ENCODE measurements around the gene RAPGEF6.

Gene RAPGEF6

DNA sequence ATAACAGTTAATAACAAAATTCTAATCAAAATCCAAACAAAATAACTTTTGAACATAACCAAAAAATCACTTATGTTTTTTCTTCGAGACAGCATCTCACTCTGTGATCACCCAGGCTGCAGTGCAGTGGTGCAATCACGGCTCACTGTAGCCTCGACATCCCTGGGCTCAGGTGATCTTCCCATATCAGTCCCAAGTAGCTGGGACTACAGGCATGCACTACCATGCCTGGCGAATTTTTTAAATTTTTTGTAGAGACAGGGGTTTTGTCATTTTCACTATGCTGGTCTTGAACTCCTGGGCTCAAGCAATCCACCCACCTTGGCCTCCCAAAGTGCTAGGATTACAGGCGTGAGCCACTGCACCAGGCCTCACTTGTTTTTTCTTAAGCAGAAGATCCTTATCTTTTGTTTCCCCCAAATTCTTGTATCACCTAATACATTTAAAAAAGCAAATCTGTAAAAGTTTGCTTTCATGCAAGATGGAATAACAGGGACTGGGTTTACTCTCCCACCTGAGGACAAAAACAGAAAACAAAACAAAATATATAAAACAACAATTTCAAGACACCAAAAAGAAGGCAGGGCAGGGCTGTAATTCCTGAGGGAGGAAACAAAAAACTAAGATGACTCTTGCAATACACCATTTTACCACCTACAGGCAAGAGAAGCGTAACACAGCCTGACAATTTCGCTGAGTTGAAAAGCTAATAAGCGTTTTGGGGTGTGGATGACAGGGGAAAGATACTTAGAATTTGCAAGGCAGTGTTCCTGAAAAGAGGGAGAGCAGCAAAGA lies 71.4 kb downstream of the RAPGEF6 start:
- H3K4me1 ChIP-seq (ENCODE audit: insufficient read depth, low read length) = no peaks in the 10 kb centered on the region
- H3K27me3 ChIP-seq (ENCODE audit: control insufficient read depth in 1 of 2, insufficient read depth in 2 of 2, low read length in 2 of 2) = no peaks in the 10 kb centered on the region
- H3K27ac ChIP-seq (ENCODE audit: low read depth, low read length) = no peak overlapping the region
- H3K36me3 ChIP-seq (ENCODE audit: insufficient read depth, low read length) = no peaks in the 10 kb centered on the region
- H3K9ac ChIP-seq (ENCODE audit: low read length) = no peak overlapping the region
- H3K4me3 ChIP-seq (ENCODE audit: low read depth in 1 of 2, low read length in 2 of 2) = no peak overlapping the region
- H3K9me3 ChIP-seq (ENCODE audit: low read length) = no peaks in the 10 kb centered on the region

- Histone ChIP-seq H3K9ac (ENCODE audit: low read length) (no peak overlapping the region), H3K9me3 (ENCODE audit: low read length) (no peaks in the 10 kb centered on the region), H3K4me1 (ENCODE audit: insufficient read depth, low read length) (no peaks in the 10 kb centered on the region), H3K27ac (ENCODE audit: low read depth, low read length) (no peak overlapping the region), H3K27me3 (ENCODE audit: control insufficient read depth in 1 of 2, insufficient read depth in 2 of 2, low read length in 2 of 2) (no peaks in the 10 kb centered on the region), H3K36me3 (ENCODE audit: insufficient read depth, low read length) (no peaks in the 10 kb centered on the region), H3K4me3 (ENCODE audit: low read depth in 1 of 2, low read length in 2 of 2) (no peak overlapping the region)
Measured at GRCh38 chr5:131550606-131551005, 84.4 kb downstream of the RAPGEF6 start.

- Histone ChIP-seq H3K27ac (ENCODE audit: low read depth, low read length) (no peak overlapping the region), H3K4me3 (ENCODE audit: low read depth in 1 of 2, low read length in 2 of 2) (no peak overlapping the region), H3K4me1 (ENCODE audit: insufficient read depth, low read length) (no peaks in the 10 kb centered on the region), H3K9me3 (ENCODE audit: low read length) (no peaks in the 10 kb centered on the region), H3K9ac (ENCODE audit: low read length) (no peak overlapping the region), H3K36me3 (ENCODE audit: insufficient read depth, low read length) (no peaks in the 10 kb centered on the region), H3K27me3 (ENCODE audit: control insufficient read depth in 1 of 2, insufficient read depth in 2 of 2, low read length in 2 of 2) (no peaks in the 10 kb centered on the region)
Measured at GRCh38 chr5:131548176-131548575, 86.9 kb downstream of the RAPGEF6 start.

- no peak overlapping the region for H3K9ac ChIP-seq (ENCODE audit: low read length)
- H3K27me3 ChIP-seq (ENCODE audit: control insufficient read depth in 1 of 2, insufficient read depth in 2 of 2, low read length in 2 of 2) = no peaks in the 10 kb centered on the region
- H3K36me3 ChIP-seq (ENCODE audit: insufficient read depth, low read length) = no peaks in the 10 kb centered on the region
- H3K27ac ChIP-seq (ENCODE audit: low read depth, low read length) = no peak overlapping the region
- H3K4me3 ChIP-seq (ENCODE audit: low read depth in 1 of 2, low read length in 2 of 2) = no peak overlapping the region
- H3K4me1 ChIP-seq (ENCODE audit: insufficient read depth, low read length) = no peaks in the 10 kb centered on the region
- H3K9me3 ChIP-seq (ENCODE audit: low read length) = no peaks in the 10 kb centered on the region
Measured at GRCh38 chr5:131545845-131546244, 89.2 kb downstream of the RAPGEF6 start.

DNA sequence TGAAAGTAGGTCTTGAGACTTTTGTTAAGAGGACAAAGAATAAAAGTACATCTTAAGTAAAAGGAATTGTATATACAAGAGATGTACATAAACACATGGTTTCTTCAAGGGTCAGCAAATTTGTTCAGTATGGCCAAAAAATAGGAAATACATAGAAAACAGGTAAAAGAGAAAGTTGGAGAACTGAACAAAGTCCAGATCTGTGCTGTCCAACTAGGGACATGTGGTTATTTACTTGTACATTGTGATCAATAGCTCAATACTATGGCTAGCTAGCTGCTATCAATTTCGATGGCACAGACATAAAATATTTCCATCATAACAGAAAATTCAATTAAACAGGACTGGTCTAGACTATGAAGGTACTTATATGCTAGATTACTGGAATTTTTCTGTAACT lies 92.3 kb downstream of the RAPGEF6 start:
- Histone ChIP-seq H3K36me3 (ENCODE audit: insufficient read depth, low read length) (no peaks in the 10 kb centered on the region), H3K9ac (ENCODE audit: low read length) (no peak overlapping the region), H3K27me3 (ENCODE audit: control insufficient read depth in 1 of 2, insufficient read depth in 2 of 2, low read length in 2 of 2) (no peaks in the 10 kb centered on the region), H3K27ac (ENCODE audit: low read depth, low read length) (no peak overlapping the region), H3K9me3 (ENCODE audit: low read length) (no peaks in the 10 kb centered on the region), H3K4me1 (ENCODE audit: insufficient read depth, low read length) (no peaks in the 10 kb centered on the region), H3K4me3 (ENCODE audit: low read depth in 1 of 2, low read length in 2 of 2) (no peak overlapping the region)

GRCh38 chr5:131541762-131542161 lies 93.3 kb downstream of the RAPGEF6 start:
- Histone ChIP-seq H3K27me3 (ENCODE audit: control insufficient read depth in 1 of 2, insufficient read depth in 2 of 2, low read length in 2 of 2) (no peaks in the 10 kb centered on the region), H3K27ac (ENCODE audit: low read depth, low read length) (no peak overlapping the region), H3K4me3 (ENCODE audit: low read depth in 1 of 2, low read length in 2 of 2) (no peak overlapping the region), H3K4me1 (ENCODE audit: insufficient read depth, low read length) (no peaks in the 10 kb centered on the region), H3K36me3 (ENCODE audit: insufficient read depth, low read length) (no peaks in the 10 kb centered on the region), H3K9me3 (ENCODE audit: low read length) (no peaks in the 10 kb centered on the region), H3K9ac (ENCODE audit: low read length) (no peak overlapping the region)

- H3K4me1 ChIP-seq (ENCODE audit: insufficient read depth, low read length) = peaks cover 3% of the 10 kb centered on the region
- no peaks in the 10 kb centered on the region for H3K27me3 ChIP-seq (ENCODE audit: control insufficient read depth in 1 of 2, insufficient read depth in 2 of 2, low read length in 2 of 2)
- H3K36me3 ChIP-seq (ENCODE audit: insufficient read depth, low read length) = no peaks in the 10 kb centered on the region
- no peaks in the 10 kb centered on the region for H3K9me3 ChIP-seq (ENCODE audit: low read length)
- H3K4me3 ChIP-seq (ENCODE audit: low read depth in 1 of 2, low read length in 2 of 2) = no peak overlapping the region
- H3K9ac ChIP-seq (ENCODE audit: low read length) = no peak overlapping the region
- H3K27ac ChIP-seq (ENCODE audit: low read depth, low read length) = no peak overlapping the region
Measured at GRCh38 chr5:131541071-131541470, 94.0 kb downstream of the RAPGEF6 start.

DNA sequence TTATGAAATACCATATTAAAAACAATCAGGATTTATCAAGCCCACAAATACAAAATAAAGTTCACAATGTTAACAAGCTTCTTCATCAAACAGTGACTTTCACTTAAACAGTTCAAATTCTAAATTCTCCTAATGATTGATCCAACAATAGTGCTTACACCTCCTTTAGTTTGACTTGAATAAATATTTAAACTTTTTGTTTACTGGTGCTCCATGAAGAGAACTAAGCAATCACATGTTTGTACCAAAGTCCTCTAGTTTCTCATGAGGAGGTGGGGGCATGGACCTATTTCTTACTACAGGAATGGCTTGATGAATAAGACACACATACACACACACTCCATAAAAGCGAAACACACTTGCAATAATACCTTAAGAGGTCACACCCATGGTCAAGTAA lies 95.8 kb downstream of the RAPGEF6 start:
- H3K9ac ChIP-seq (ENCODE audit: low read length) = no peak overlapping the region
- peaks cover 11% of the 10 kb centered on the region for H3K4me1 ChIP-seq (ENCODE audit: insufficient read depth, low read length)
- no peaks in the 10 kb centered on the region for H3K9me3 ChIP-seq (ENCODE audit: low read length)
- H3K36me3 ChIP-seq (ENCODE audit: insufficient read depth, low read length) = no peaks in the 10 kb centered on the region
- no peak overlapping the region for H3K27ac ChIP-seq (ENCODE audit: low read depth, low read length)
- no peaks in the 10 kb centered on the region for H3K27me3 ChIP-seq (ENCODE audit: control insufficient read depth in 1 of 2, insufficient read depth in 2 of 2, low read length in 2 of 2)
- H3K4me3 ChIP-seq (ENCODE audit: low read depth in 1 of 2, low read length in 2 of 2) = no peak overlapping the region

DNA sequence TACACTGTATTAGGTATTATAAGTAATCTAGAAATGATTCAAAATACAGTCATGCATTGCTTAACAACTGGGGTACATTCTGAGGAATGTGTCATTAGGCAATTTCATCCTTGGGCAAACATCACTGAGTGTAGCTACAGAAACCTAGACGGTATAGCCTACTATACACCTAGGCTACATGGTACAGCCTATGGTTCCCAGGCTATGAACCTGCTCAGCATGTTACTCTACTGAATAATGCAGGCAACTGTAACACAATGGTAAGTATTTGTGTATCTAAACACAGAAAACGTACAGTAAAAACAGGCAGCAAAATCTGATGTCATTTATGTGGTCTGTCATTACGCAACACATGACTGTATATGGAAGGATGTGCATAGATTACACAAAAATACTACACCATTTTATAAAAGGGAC lies 96.8 kb downstream of the RAPGEF6 start:
- no peaks in the 10 kb centered on the region for H3K27me3 ChIP-seq (ENCODE audit: control insufficient read depth in 1 of 2, insufficient read depth in 2 of 2, low read length in 2 of 2)
- no peaks in the 10 kb centered on the region for H3K9me3 ChIP-seq (ENCODE audit: low read length)
- no peak overlapping the region for H3K4me3 ChIP-seq (ENCODE audit: low read depth in 1 of 2, low read length in 2 of 2)
- no peak overlapping the region for H3K9ac ChIP-seq (ENCODE audit: low read length)
- H3K27ac ChIP-seq (ENCODE audit: low read depth, low read length) = no peak overlapping the region
- H3K36me3 ChIP-seq (ENCODE audit: insufficient read depth, low read length) = no peaks in the 10 kb centered on the region
- H3K4me1 ChIP-seq (ENCODE audit: insufficient read depth, low read length) = peaks cover 11% of the 10 kb centered on the region

DNA sequence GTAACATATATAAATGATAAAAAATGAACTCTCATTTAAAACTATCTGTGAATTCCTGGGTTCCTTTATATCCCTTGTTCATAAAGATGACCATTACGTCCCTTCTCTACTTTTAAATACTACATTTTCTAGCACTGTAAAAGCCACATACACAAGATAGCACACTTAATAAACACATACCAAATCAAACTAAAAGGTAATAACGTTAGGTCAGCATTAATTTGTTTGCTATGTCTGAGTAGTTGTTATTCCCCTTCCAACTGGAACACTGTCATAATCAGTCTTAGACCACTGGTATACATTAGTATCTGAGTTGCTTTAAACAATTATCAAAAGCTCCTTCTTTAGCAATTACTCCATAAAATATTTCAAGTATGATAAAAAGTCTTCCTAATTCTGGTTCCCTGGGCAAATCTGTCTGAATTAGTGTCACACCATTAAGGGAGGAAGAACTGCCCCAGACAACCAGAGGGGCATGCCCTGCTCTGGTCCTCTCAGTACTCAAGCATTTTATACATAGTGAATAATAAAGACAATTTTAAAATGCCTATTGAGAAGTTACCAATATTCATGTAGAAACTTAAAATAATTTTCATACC lies 98.1 kb downstream of the RAPGEF6 start:
- Histone ChIP-seq H3K9ac (ENCODE audit: low read length) (no peak overlapping the region), H3K4me1 (ENCODE audit: insufficient read depth, low read length) (peaks cover 23% of the 10 kb centered on the region), H3K27me3 (ENCODE audit: control insufficient read depth in 1 of 2, insufficient read depth in 2 of 2, low read length in 2 of 2) (no peaks in the 10 kb centered on the region), H3K4me3 (ENCODE audit: low read depth in 1 of 2, low read length in 2 of 2) (no peak overlapping the region), H3K9me3 (ENCODE audit: low read length) (no peaks in the 10 kb centered on the region), H3K36me3 (ENCODE audit: insufficient read depth, low read length) (no peaks in the 10 kb centered on the region), H3K27ac (ENCODE audit: low read depth, low read length) (no peak overlapping the region)

DNA sequence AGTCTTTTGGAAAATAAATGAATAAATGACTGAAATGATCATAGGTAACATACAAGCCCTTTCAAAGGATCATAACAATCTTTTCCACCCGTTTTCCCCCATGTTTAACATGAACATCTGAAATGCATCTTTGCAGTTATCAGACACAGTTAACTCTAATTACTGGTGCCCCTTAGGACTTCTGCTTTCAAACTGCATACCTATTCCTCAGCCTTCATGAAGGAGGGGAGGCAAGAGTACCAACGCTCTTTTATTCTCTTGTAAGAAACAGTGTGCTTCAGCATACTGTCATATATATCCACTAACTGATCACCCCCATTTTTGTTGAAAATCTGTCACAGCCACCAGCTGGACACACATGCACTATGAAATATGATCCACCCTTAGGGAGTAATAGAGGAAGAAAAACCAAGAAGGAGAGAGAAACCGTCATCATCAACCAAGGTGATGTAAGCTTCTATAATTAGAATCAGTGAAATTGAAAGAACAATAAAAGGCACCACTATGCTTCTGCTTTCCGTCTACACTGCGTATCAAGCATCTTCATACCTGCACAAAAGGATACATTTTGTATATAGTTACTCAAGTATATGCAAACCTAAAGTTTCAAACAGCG lies 98.7 kb downstream of the RAPGEF6 start:
- Histone ChIP-seq H3K4me3 (ENCODE audit: low read depth in 1 of 2, low read length in 2 of 2) (peak overlapping the region in 1 of 2 donors; percentile 21), H3K36me3 (ENCODE audit: insufficient read depth, low read length) (no peaks in the 10 kb centered on the region), H3K9ac (ENCODE audit: low read length) (no peak overlapping the region), H3K9me3 (ENCODE audit: low read length) (no peaks in the 10 kb centered on the region), H3K27ac (ENCODE audit: low read depth, low read length) (no peak overlapping the region), H3K27me3 (ENCODE audit: control insufficient read depth in 1 of 2, insufficient read depth in 2 of 2, low read length in 2 of 2) (no peaks in the 10 kb centered on the region), H3K4me1 (ENCODE audit: insufficient read depth, low read length) (peaks cover 29% of the 10 kb centered on the region)
